Osteocyte (in vitro differentiated cells): Measurements from ENCODE around the gene RAB31. TPM values are rescaled to one million over a fixed set of nuclear protein-coding genes. Genes with fewer than 3 reads are reported as not detected.
A peak's percentile ranks its signal among the peaks of the same experiment; 100 is the strongest.

ENCODE experiments used
- DNase-seq: peaks from one replicate; pipeline ENCODE4 v3.0.0; 2021; ENCODE audit warnings: mixed read lengths; ENCODE audit not compliant: unreplicated experiment; ENCODE audit errors: extremely low spot score
- H3K27ac Mint-ChIP-seq: one replicate; pipeline ENCODE4 v1.8.0; 2021; ENCODE audit warnings: mild to moderate bottlenecking, mixed read lengths; ENCODE audit not compliant: unreplicated experiment
- H3K27me3 Mint-ChIP-seq: one replicate; pipeline ENCODE4 v1.8.0; 2021; ENCODE audit warnings: mixed read lengths; ENCODE audit not compliant: unreplicated experiment
- H3K36me3 Mint-ChIP-seq: one replicate; pipeline ENCODE4 v1.8.0; 2021; ENCODE audit warnings: mixed read lengths; ENCODE audit not compliant: unreplicated experiment
- H3K4me1 Mint-ChIP-seq: one replicate; pipeline ENCODE4 v1.8.0; 2021; ENCODE audit warnings: mixed read lengths; ENCODE audit not compliant: unreplicated experiment
- H3K4me3 Mint-ChIP-seq: one replicate; pipeline ENCODE4 v1.8.0; 2021; ENCODE audit warnings: mild to moderate bottlenecking, moderate library complexity, mixed read lengths; ENCODE audit not compliant: unreplicated experiment
- H3K9me3 Mint-ChIP-seq: one replicate; pipeline ENCODE4 v1.8.0; 2021; ENCODE audit warnings: mixed read lengths; ENCODE audit not compliant: unreplicated experiment
- total RNA-seq: library from RNA; stranded (reverse); gene quantifications from 2 replicates; pipeline ENCODE4 v1.2.1, GENCODE V29; 2021
- TF ChIP-seq, protein P1 (sequence below): fragments of 200-600 bp; sonication (generic); IDR thresholded peaks from 2 replicates; pipeline ENCODE4 v1.5.0; 2021; ENCODE audit warnings: antibody characterized with exemption, mild to moderate bottlenecking, moderate library complexity

The RAB31 gene
- total RNA-seq, 1 donor from 2014 or later = 90.8 TPM

DNA sequence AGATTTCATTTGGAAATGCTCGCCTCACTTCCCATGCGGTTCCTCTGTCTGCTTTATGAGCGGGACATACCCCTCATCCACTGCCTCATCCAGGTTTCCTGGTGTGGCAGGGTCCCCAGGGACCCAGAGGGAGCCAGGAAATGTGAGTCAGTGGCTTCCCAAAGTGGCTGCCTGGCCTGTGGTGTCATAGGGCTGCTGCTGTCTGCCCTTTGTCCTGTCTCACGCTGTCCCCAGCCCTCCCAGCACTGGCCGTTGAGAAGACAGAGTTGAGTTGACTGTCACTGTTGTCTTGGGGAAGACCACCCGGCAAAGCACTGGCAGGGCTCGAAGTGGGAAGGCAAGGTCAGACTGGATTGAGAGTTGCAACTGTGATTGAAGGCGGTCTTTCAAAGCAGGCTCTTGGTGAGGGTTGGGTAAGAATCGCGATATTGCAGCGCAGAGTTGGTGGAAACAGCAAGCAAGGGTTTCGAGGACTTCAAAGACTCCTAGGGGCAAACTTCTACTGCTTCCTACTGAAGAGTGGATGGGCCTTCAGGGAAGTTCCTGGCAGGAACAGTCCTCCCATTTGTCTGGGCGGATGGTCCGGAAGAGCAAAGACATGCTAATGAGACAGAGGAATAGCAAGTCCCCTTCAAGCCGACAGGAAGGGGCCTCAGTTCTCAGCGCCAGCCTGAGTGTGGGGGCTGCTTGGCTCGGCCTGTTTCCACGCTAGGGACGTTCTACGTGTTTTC is 33.9 kb downstream of the RAB31 start:
- peaks cover 3% of the 10 kb centered on the region for H3K36me3 Mint-ChIP-seq
- peaks cover 47% of the 10 kb centered on the region for H3K4me1 Mint-ChIP-seq
- TF ChIP-seq, protein P1, sequence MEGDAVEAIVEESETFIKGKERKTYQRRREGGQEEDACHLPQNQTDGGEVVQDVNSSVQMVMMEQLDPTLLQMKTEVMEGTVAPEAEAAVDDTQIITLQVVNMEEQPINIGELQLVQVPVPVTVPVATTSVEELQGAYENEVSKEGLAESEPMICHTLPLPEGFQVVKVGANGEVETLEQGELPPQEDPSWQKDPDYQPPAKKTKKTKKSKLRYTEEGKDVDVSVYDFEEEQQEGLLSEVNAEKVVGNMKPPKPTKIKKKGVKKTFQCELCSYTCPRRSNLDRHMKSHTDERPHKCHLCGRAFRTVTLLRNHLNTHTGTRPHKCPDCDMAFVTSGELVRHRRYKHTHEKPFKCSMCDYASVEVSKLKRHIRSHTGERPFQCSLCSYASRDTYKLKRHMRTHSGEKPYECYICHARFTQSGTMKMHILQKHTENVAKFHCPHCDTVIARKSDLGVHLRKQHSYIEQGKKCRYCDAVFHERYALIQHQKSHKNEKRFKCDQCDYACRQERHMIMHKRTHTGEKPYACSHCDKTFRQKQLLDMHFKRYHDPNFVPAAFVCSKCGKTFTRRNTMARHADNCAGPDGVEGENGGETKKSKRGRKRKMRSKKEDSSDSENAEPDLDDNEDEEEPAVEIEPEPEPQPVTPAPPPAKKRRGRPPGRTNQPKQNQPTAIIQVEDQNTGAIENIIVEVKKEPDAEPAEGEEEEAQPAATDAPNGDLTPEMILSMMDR = no peak
- H3K4me3 Mint-ChIP-seq = peak overlapping the region; percentile 67
- H3K9me3 Mint-ChIP-seq = no peaks in the 10 kb centered on the region
- H3K27ac Mint-ChIP-seq = peak overlapping the region; percentile 97
- DNase-seq = no peak
- no peaks in the 10 kb centered on the region for H3K27me3 Mint-ChIP-seq

DNA sequence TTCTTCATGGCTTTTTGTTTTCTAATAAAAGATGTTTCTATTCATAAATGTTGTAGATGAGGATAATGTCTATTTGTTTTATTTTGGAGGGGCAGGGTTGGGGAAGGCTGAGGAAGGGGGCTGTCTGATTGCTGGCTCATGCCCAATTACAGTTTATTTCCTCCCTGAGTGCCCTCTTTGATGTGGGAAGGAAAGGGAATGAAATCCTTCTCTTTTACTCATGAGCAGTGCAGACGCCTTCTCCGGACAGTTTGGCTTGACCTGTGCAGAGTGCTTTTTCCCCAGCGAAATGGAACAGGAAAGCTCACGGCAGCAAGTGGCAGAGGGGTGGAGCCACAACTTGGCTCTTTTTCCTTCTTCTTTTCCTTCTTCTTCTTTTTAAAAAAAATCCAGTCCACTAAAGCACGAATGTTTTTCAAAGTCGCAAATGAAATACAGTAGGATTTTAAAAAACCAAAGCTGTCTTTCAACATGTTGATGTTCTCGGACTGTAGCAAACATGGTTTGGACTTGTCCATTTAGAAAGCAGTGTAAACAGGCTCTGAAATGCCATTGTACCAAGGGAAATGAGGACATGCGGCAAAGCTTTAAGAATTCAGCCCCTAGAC is 34.5 kb downstream of the RAB31 start:
- H3K36me3 Mint-ChIP-seq = peaks cover 3% of the 10 kb centered on the region
- H3K4me1 Mint-ChIP-seq = peaks cover 42% of the 10 kb centered on the region
- H3K9me3 Mint-ChIP-seq = no peaks in the 10 kb centered on the region
- TF ChIP-seq, protein P1 = no peak
- DNase-seq = no peak
- peak overlapping the region; percentile 97 for H3K27ac Mint-ChIP-seq
- H3K27me3 Mint-ChIP-seq = no peaks in the 10 kb centered on the region
- H3K4me3 Mint-ChIP-seq = peak overlapping the region; percentile 67

DNA sequence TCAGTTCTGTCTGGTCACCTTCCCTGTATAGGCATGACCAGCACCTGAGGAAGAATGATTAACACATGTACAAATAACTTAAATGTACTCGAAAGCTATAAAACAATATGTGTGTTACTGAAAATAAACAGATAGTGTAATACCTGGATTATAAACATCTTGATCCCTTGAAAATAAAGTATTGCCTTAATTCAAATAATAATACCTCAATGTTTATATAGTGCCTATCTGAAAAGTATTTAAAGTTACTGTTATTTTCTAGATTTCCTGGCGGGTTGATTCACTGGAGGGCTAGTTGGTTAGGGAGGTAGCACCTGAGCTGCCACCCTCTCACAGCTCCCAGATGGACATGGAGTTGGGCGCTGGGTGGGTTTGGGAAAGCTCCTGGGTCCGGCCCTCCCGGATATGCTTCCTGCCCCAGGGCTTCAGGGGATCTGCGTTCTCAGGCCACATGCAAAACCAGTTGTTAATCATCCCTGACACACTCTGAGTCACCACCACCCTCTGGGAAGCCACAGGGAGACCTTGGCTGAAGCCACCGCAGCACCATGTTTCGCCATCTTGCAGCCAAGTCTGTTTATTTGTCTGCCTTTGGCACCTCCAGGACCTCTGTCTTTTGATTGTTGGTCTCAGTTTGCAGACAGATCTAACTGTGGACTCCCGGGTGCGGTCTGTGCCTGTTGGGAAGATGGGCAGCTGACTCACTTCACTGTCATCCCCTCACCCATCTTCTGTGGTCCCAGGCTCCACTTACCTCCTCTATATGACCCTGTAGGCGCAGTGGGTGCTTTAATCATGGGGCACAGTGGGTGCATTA is 35.3 kb downstream of the RAB31 start:
- TF ChIP-seq, protein P1 = no peak
- Mint-ChIP-seq H3K36me3 (peaks cover 3% of the 10 kb centered on the region), H3K4me3 (peak overlapping the region; percentile 67), H3K9me3 (no peaks in the 10 kb centered on the region), H3K27me3 (no peaks in the 10 kb centered on the region), H3K4me1 (peaks cover 38% of the 10 kb centered on the region), H3K27ac (peak overlapping the region; percentile 97)
- DNase-seq = peak; percentile 88

DNA sequence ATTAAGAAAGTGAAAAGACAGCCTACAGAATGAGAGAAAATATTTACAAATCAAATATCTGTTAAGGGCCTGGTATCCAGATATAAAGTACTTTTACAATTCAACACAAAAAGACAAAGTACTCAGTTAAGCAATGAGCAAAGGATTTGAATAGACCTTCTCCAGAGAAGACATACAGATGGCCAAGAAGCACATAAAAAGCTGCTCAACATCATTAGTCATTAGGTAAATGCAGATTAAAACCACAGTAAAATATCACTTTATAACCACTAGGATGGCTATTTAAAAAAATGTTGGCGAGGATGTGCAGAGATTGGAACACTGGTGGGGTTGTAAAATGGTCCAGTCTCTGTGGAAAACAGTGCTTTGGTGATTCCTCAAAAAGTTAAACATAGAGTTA is 38.9 kb downstream of the RAB31 start:
- Mint-ChIP-seq H3K4me1 (peaks cover 36% of the 10 kb centered on the region), H3K9me3 (no peaks in the 10 kb centered on the region), H3K27ac (no peak overlapping the region), H3K4me3 (no peak overlapping the region), H3K36me3 (peaks cover 3% of the 10 kb centered on the region), H3K27me3 (no peaks in the 10 kb centered on the region)
- no peak for DNase-seq
- TF ChIP-seq, protein P1 = no peak

DNA sequence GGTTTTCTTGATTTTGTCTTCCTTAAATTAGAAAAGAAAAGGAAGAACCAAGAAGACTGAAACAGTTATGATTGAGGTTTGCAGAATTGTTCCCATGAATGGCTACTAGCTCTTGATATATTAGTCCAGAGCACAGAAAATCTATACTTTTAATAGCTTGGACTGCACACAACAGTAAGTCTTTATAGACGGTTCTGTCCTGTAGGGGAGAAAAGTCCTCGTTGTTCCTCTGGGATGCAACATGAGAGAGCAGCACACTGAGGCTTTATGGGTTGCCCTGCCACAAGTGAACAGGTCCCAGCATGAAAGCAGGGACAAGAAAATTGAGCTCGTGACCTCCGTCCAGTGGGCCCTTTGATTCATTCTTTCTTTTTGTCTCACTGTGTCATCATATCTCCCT is 41.5 kb downstream of the RAB31 start:
- no peak for DNase-seq
- H3K4me3 Mint-ChIP-seq = no peak overlapping the region
- H3K9me3 Mint-ChIP-seq = no peaks in the 10 kb centered on the region
- H3K27me3 Mint-ChIP-seq = no peaks in the 10 kb centered on the region
- TF ChIP-seq, protein P1 = no peak
- H3K4me1 Mint-ChIP-seq = peaks cover 14% of the 10 kb centered on the region
- H3K27ac Mint-ChIP-seq = peak overlapping the region; percentile 29
- H3K36me3 Mint-ChIP-seq = peaks cover 3% of the 10 kb centered on the region
